K562 (cell line): Measurements from ENCODE around the gene VPS37B. TPM values are rescaled to one million over a fixed set of nuclear protein-coding genes. Genes with fewer than 3 reads are reported as not detected.
"Not testable (repeated sequence)": the region's sequence is repeated elsewhere in the genome, so short reads cannot be mapped to it uniquely, and the experiment has no call there.

ENCODE experiments used
- ATAC-seq: fragments of 200-7000 bp; cut with Tn5 transposase; 3 replicates; pipeline ENCODE4 v1.9.1; 2020; ENCODE audit warnings: moderate library complexity
- BruUV-seq: library from RNA; stranded (reverse); fragments of 400-500 nt; replicated peaks from 2 replicates; lab custom pipeline; 2021; lab: Mats Ljungman, UMichigan
- CTCF ChIA-PET: fragments of 300-600 bp; formaldehyde crosslinking; extraction: SDS; loops from one replicate; lab custom pipeline; 2021; ENCODE audit warnings: low intra/inter-chr PET ratio; lab: Yijun Ruan, JAX
- POLR2A ChIA-PET: fragments of 300-600, 350-650 bp; sonication (Branson Sonifier 250); formaldehyde crosslinking; extraction: SDS; loops from one replicate; lab custom pipeline; 2021; ENCODE audit warnings: antibody characterized with exemption, inconsistent platforms; lab: Yijun Ruan, JAX
- DNase-seq, 4 experiments: peaks; one replicate each; pipeline versions ENCODE4 v3.0.0 to v3.0.0-alpha.2; 2011 to 2018; ENCODE audit warnings: low spot score in 3 of 4, mixed read lengths in 3 of 4; ENCODE audit errors: extremely low read depth in 1 of 4
- FAIRE-seq: peaks from 2 replicates; lab custom pipeline; 2011; peaks lifted over from hg19 to GRCh38; lab: Jason Lieb, UNC
- H2AFZ ChIP-seq: 2 replicates; pipeline ENCODE4 v1.6.0; 2011; ENCODE audit warnings: low read depth, low read length, control low read depth, inconsistent platforms
- H3K27ac ChIP-seq: fragments of 200-600 bp; 3 replicates; pipeline ENCODE4 v1.8.0; 2011; ENCODE audit warnings: low read depth, mild to moderate bottlenecking, control low read depth, inconsistent platforms, low read length, moderate library complexity, mixed read lengths; ENCODE audit errors: extremely low read depth
- H3K27me3 ChIP-seq, 2 experiments: fragments of 300-600 bp in 1 of 2; 2 replicates in 1 of 2; 3 replicates in 1 of 2; pipeline versions ENCODE4 v1.6.0 to v1.8.0; 2011; ENCODE audit warnings: inconsistent platforms in 2 of 2, low read length in 2 of 2, mild to moderate bottlenecking in 1 of 2, mixed read lengths in 1 of 2, moderate library complexity in 1 of 2; ENCODE audit not compliant: control insufficient read depth in 2 of 2, insufficient read depth in 2 of 2
- H3K36me3 ChIP-seq: fragments of 300-600 bp; 3 replicates; pipeline ENCODE4 v1.8.0; 2011; ENCODE audit warnings: mild to moderate bottlenecking, low read length, inconsistent platforms; ENCODE audit not compliant: control insufficient read depth, insufficient read depth
- H3K4me1 ChIP-seq, 2 experiments: fragments of 200-600 bp in 1 of 2; replicated peaks in 1 of 2; 2 replicates in 1 of 2; 3 replicates in 1 of 2; pipeline versions ENCODE4 v1.5.1 to v1.8.0; 2011; ENCODE audit warnings: inconsistent platforms in 2 of 2, low read length in 2 of 2, mild to moderate bottlenecking in 1 of 2, mixed read lengths in 1 of 2, moderate library complexity in 1 of 2; ENCODE audit not compliant: control insufficient read depth in 2 of 2, insufficient read depth in 2 of 2
- H3K4me2 ChIP-seq: 2 replicates; pipeline ENCODE4 v1.6.1; 2011; ENCODE audit warnings: low read length, control low read depth, inconsistent platforms, mixed read lengths; ENCODE audit not compliant: insufficient read depth
- H3K4me3 ChIP-seq: fragments of 200-600 bp; sonication (generic), shearing (Covaris generic); 2 replicates; pipeline ENCODE4 v1.5.1; 2016; ENCODE audit warnings: control low read depth, inconsistent platforms
- H3K79me2 ChIP-seq: fragments of 200-600 bp; 3 replicates; pipeline ENCODE4 v1.8.0; 2011; ENCODE audit warnings: low read length, inconsistent platforms; ENCODE audit not compliant: control insufficient read depth, insufficient read depth
- H3K9ac ChIP-seq, 2 experiments: 2 replicates each; pipeline versions ENCODE4 v1.6.0 to v1.6.1; 2011; ENCODE audit warnings: low read depth in 2 of 2, low read length in 2 of 2, control low read depth in 1 of 2, inconsistent platforms in 1 of 2, mild to moderate bottlenecking in 1 of 2, mixed read lengths in 1 of 2; ENCODE audit not compliant: insufficient read depth in 1 of 2
- H3K9me1 ChIP-seq: one replicate; pipeline ENCODE4 v1.6.0; 2011; ENCODE audit warnings: inconsistent platforms, mild to moderate bottlenecking, low read length, moderate library complexity; ENCODE audit not compliant: control insufficient read depth, insufficient read depth
- H3K9me3 ChIP-seq: replicated peaks from 2 replicates; pipeline ENCODE4 v1.5.1; 2011; ENCODE audit warnings: low read depth, low read length, inconsistent platforms; ENCODE audit not compliant: control insufficient read depth, insufficient read depth
- H4K20me1 ChIP-seq: replicated peaks from 2 replicates; pipeline ENCODE4 v1.6.1; 2011; ENCODE audit warnings: low read length, inconsistent platforms, mixed read lengths; ENCODE audit not compliant: control insufficient read depth, insufficient read depth
- BCOR ChIP-seq: fragments of 450-650 bp; IDR thresholded peaks from 2 replicates; pipeline ENCODE4 v1.6.1; 2016
- KDM1A ChIP-seq, 2 experiments: fragments of 450-650 bp; IDR thresholded peaks; 2 replicates each; pipeline ENCODE4 v1.6.1; 2016; ENCODE audit warnings: mild to moderate bottlenecking in 2 of 2
- ZNF121 ChIP-seq: sonication (generic); formaldehyde crosslinking; conservative IDR thresholded peaks from 2 replicates; pipeline ENCODE4 v1.8.0; 2022; ENCODE audit warnings: missing genetic modification reagents
- WGBS: fragments of 100-300 bp; shearing (Covaris generic); methylation state at CpG from one replicate; pipeline ENCODE4 v1.1.6; 2016; ENCODE audit warnings: low coverage, mixed read lengths; ENCODE audit not compliant: insufficient coverage; ENCODE audit errors: missing lambda C conversion rate; 5-methylcytosine and 5-hydroxymethylcytosine counted together
- in situ Hi-C: fragments of 300-500 bp; cut with MboI; formaldehyde crosslinking; loops from 4 replicates; pipeline ENCODE4 v1.15.0; 2018; ENCODE audit warnings: inconsistent platforms, mixed read lengths
- intact Hi-C: fragments of 100-400 bp; cut with micrococcal nuclease; formaldehyde crosslinking; loops from 2 replicates; pipeline ENCODE4 v1.14.2; 2022
- polyA plus RNA-seq, 8 experiments: library from polyadenylated mRNA; depleted of rRNA in 4 of 8; stranded (reverse) in 5 of 8; unstranded in 3 of 8; fragments of >200 nt; fragmentation: Nextera tagmentation in 2 of 8; fragmentation: Illumina TruSeq in 1 of 8; extraction: Ambion mirVana in 2 of 8; extraction: Trizol in 1 of 8; gene quantifications; 2 replicates each; pipeline versions ENCODE4 v1.2.1 to v1.2.3, GENCODE V29; 2011 to 2014; ENCODE audit warnings: inconsistent platforms in 1 of 8, missing spikeins in 1 of 8
- total RNA-seq, 7 experiments: library from RNA; depleted of rRNA in 6 of 7; stranded (reverse); fragments of >200 nt in 6 of 7; fragmentation: Illumina TruSeq in 2 of 7; extraction: Trizol in 2 of 7; gene quantifications; 2 replicates each; pipeline versions ENCODE4 v1.2.1 to v1.2.3, GENCODE V29; 2011 to 2021; ENCODE audit warnings: low replicate concordance in 1 of 7
- TF ChIP-seq, protein P1 (sequence below): sonication (generic); formaldehyde crosslinking; IDR thresholded peaks from 2 replicates; pipeline ENCODE4 v1.8.1; 2023; ENCODE audit warnings: mild to moderate bottlenecking, missing genetic modification reagents

VPS37B gene
- total and polyA plus RNA-seq, 9 of the 15 experiments (the other 6 are each of a cell fraction or from before 2014, with no cell fraction given) = 0.28 to 37.4 (median 17.9) TPM

DNA sequence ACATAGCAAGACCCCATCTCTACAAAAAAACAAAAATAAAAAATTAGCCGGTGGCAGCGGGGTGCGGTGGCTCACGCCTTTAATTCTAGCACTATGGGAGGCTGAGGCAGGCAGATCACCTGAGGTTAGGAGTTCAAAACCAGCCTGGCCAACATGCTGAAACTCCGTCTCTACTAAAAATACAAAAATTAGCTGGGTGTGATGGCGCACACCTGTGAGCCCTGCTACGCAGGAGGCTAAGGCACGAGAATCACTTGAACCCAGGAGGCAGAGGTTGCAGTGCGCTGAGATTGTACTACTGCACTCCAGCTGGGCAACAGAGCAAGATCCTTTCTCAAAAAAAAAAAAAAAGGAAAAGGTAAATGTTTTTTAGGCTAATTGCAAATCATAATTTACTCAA is 3.2 kb downstream of the VPS37B start:
- H3K9me1 ChIP-seq, CTCF ChIA-PET, FAIRE-seq, H3K9ac ChIP-seq, H2AFZ ChIP-seq, H3K27me3 ChIP-seq, H3K9me3 ChIP-seq, ATAC-seq, BruUV-seq, DNase-seq, H3K27ac ChIP-seq, H3K4me3 ChIP-seq, in situ Hi-C loops, intact Hi-C loops, H3K4me2 ChIP-seq: not testable (repeated sequence)
- 95% methylated on average over 7 of the region's 9 CpGs for WGBS
- peaks cover 18% of the 10 kb centered on the region; the same call in 2 of the 3 replicates for H3K36me3 ChIP-seq
- TF ChIP-seq ZNF121 = peak; percentile 98
- TF ChIP-seq, protein P1, sequence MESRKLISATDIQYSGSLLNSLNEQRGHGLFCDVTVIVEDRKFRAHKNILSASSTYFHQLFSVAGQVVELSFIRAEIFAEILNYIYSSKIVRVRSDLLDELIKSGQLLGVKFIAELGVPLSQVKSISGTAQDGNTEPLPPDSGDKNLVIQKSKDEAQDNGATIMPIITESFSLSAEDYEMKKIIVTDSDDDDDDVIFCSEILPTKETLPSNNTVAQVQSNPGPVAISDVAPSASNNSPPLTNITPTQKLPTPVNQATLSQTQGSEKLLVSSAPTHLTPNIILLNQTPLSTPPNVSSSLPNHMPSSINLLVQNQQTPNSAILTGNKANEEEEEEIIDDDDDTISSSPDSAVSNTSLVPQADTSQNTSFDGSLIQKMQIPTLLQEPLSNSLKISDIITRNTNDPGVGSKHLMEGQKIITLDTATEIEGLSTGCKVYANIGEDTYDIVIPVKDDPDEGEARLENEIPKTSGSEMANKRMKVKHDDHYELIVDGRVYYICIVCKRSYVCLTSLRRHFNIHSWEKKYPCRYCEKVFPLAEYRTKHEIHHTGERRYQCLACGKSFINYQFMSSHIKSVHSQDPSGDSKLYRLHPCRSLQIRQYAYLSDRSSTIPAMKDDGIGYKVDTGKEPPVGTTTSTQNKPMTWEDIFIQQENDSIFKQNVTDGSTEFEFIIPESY = peak; percentile 45; the same call in 1 of the 2 replicates
- peak in 1 of 2 experiments; percentile 40; a peak in 1 of 4 replicates for TF ChIP-seq KDM1A (IDR thresholded peaks at IDR 0.05)
- peak; percentile 55; the same call in 1 of the 2 replicates for TF ChIP-seq BCOR
- H4K20me1 ChIP-seq = peaks cover 31% of the 10 kb centered on the region
- POLR2A ChIA-PET = interaction anchor here (0.6 to 2.1 kb wide), 3 partner anchors 10 to 57 kb away, joined by 3 to 8 read pairs (median 3); no protein-coding TSS in a partner anchor
- peaks cover 31 to 58% of the 10 kb centered on the region in 2 experiments for H3K4me1 ChIP-seq
- H3K79me2 ChIP-seq = peaks cover 81% of the 10 kb centered on the region
